ENCODE results near the gene OMP.

Gene OMP

GRCh38 chr11:77107950-77108349 lies 5.3 kb downstream of the OMP start:
- no peak for FAIRE-seq

- no peak for FAIRE-seq
Measured at GRCh38 chr11:77108436-77108835, 5.8 kb downstream of the OMP start.

GRCh38 chr11:77109236-77110019 lies 6.8 kb downstream of the OMP start:
- FAIRE-seq: no peak

- FAIRE-seq: no peak
Measured at GRCh38 chr11:77110836-77111235, 8.2 kb downstream of the OMP start.

GRCh38 chr11:77111277-77111676 lies 8.6 kb downstream of the OMP start:
- no peak for FAIRE-seq

- no peak for FAIRE-seq
Measured at GRCh38 chr11:77111946-77112345, 9.3 kb downstream of the OMP start.

- FAIRE-seq: no peak
Measured at GRCh38 chr11:77112641-77113381, 10.2 kb downstream of the OMP start.

- FAIRE-seq: no peak
Measured at GRCh38 chr11:77113382-77114088, 10.9 kb downstream of the OMP start.

- FAIRE-seq: no peak
Measured at GRCh38 chr11:77114089-77114463, 11.4 kb downstream of the OMP start.

GRCh38 chr11:77115181-77115611 lies 12.6 kb downstream of the OMP start:
- FAIRE-seq: no peak

GRCh38 chr11:77115956-77116355 lies 13.3 kb downstream of the OMP start:
- FAIRE-seq: no peak

- no peak for FAIRE-seq
Measured at GRCh38 chr11:77117492-77117891, 14.9 kb downstream of the OMP start.

GRCh38 chr11:77118086-77118485 lies 15.4 kb downstream of the OMP start:
- no peak for FAIRE-seq

GRCh38 chr11:77118971-77119370 lies 16.3 kb downstream of the OMP start:
- no peak for FAIRE-seq

GRCh38 chr11:77119531-77119936 lies 16.9 kb downstream of the OMP start:
- FAIRE-seq: no peak

GRCh38 chr11:77120571-77120970 lies 17.9 kb downstream of the OMP start:
- FAIRE-seq: no peak

- FAIRE-seq: no peak
Measured at GRCh38 chr11:77121096-77121640, 18.5 kb downstream of the OMP start.

GRCh38 chr11:77121876-77122575 lies 19.4 kb downstream of the OMP start:
- FAIRE-seq: no peak

- no peak for FAIRE-seq
Measured at GRCh38 chr11:77122576-77123212, 20.1 kb downstream of the OMP start.

GRCh38 chr11:77123591-77123990 lies 21.0 kb downstream of the OMP start:
- no peak for FAIRE-seq

- FAIRE-seq: no peak
Measured at GRCh38 chr11:77124041-77124440, 21.4 kb downstream of the OMP start.

GRCh38 chr11:77124488-77124887 lies 21.8 kb downstream of the OMP start:
- no peak for FAIRE-seq

Data from endometrium (tissue), 2 donors.